ENCODE data around the gene HOXA7.

Gene HOXA7

DNA sequence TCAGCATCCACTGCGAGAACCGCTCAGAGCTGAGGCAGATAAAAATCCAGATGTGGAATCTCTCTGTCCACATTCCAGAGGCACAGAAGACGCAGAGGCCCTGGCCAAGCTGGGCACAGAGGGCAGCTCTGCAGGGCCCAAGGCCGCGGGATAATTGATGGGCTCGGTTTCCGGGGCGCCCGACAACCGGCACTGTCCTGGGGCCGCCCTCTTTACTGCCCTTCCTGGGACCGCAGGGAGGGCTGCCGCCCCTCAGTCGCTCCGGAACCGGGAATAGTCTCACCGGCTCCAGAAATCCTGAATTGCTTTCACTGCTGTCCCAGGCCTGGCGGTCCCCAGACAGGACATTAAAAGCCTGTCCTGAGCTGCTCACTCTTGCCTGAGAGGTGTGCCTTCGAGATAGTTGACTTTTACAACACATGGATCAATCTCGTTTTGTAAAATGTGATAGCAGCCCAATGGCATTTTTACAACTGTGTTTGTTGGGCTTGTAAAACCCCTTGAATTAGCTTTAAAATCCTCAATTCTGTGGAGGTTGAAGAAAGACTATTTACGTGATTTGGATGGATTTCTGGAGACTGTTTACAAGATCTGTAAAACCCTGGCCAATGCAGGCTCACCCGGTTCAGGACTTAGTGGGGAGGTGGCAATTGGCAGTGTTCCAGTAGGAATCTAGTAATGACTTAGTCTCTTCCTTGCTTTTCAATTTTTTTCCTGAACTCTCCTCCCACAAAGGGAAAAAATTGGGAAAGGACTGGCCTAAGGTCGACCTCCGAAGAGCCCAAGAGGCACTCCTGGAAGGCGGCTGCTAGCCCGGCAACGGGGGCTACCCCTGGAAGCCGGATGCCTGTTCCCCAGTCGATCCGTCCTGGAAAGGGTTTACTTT lies 7.5 kb downstream of the HOXA7 start:
- H3K4me3 ChIP-seq (ENCODE audit: low read length), result no peak overlapping the region; the same call in 1 of the 2 replicates

GRCh38 chr7:27148031-27148755 lies 8.3 kb downstream of the HOXA7 start:
- H3K4me3 ChIP-seq (ENCODE audit: low read length), result no peak overlapping the region
- no peak for TF ChIP-seq ZNF274 (IDR thresholded peaks at IDR 0.05; ENCODE audit: low read depth, low read length)

More for the DNA sequence above, 7.5 kb downstream of the HOXA7 start:
- no peak for TF ChIP-seq ZNF274 (IDR thresholded peaks at IDR 0.05; ENCODE audit: low read depth, low read length)

DNA sequence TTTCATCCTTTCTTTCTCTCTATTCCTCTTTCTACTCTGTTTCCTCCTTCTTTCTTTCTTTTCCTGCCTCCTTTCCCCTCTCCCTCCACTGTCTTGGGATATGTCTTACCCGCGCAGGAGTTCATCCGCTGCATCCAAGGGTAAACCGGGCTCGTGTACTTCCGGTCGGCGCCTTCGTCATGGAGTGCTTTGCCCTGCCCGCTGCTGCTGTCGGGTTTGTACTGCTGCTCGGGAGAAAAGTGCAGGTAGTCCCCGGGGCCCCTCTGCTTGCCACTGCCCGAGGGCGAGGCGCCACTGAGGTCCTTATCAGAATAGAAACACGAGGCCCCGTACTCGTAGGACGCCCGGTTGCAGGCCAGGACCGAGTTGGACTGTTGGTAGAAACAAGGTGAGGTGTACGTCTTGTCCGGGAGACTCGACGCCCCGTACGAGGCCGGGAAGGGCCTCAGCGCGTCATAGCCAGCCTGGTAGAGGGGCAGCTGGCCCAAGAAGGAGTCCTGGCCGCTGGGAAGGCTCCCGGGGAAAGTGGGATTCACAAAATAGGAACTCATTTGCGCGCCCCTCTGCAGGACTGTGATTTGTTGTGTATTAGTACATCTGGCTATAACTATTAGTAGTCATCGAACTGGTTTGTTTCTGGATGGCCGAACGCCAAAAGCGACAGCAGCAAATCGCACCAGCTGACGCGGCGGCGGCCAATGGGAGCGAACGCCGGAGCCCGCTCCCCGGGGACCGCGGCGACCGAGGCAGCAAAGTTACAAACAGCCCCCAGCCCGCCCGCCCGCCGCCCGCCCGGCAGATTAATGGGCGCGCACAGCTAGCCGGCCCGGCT lies 9.1 kb downstream of the HOXA7 start, which contains the start of gene HOXA6:
Gene HOXA6, minus strand, starts transcription at position 576 of the 832 bp plus-strand sequence. Its CDS starts 25 bp downstream, at position 551.
- H3K4me3 ChIP-seq (ENCODE audit: low read length), result no peak within 1 kb of the TSS

DNA sequence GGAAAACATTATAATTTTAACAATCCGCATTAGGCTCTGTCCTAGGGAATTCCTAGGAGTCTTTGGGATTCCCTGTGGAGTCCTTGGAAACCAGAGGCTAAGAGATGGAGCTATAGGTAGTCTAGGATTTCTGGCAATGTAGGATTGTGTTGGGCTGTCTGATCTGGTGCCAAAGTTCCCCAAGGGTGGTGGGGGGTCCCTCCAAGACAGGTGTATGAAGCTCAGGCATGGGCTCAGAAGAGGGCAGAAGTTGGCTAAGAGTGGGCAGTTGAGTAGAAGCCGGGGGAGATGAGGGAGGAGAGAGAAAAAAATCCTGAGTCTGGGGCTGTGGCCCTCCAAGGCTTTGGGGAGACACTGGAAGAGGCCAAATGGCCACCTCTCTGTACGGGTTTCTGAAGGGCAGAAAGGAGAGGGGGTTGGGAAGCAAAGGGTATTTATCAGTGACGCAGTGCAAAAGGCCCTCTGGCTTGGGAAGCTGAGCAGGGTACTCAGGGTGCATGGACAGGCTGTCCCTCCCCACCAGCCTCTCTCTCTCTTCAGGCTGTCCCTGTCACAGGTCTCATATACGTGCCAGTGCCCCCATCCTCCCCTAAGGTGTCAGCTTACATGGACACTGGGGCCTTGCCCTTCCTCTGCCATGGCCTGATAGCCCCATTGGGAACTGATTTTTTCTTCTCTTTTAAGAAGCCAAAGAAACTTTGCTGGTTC lies 9.8 kb downstream of the HOXA7 start:
- TF ChIP-seq ZNF274 (IDR thresholded peaks at IDR 0.05; ENCODE audit: low read depth, low read length), result no peak
- no peak overlapping the region for H3K4me3 ChIP-seq (ENCODE audit: low read length)

More for the DNA sequence above, 9.1 kb downstream of the HOXA7 start, which contains the start of gene HOXA6:
- TF ChIP-seq ZNF274 (IDR thresholded peaks at IDR 0.05; ENCODE audit: low read depth, low read length), result no peak

DNA sequence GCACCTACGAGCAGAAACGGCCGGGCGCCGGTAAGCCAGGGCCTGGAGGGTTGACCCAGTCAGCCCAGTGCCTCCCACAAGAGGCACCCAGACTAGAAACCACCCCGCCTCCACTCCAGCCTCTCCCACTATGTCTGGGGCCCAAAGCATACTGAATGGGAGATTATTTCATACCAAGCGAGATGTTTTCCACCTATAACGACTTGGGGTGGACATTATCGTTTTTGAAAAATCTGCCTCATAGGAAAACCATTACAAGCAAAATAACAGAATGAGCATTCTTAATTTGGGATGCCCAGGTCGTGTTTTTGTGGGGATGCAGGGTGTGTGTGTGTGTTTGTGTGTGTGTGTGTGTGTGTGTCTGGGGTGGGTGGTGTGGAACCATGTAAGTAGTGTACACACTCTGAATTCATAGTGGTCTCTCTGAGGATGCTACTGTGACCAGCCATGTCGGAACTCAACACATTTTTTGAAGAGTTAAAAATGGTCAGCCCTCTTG lies 10.5 kb downstream of the HOXA7 start:
- no peak overlapping the region for H3K4me3 ChIP-seq (ENCODE audit: low read length)

GRCh38 chr7:27145165-27145913 lies 11.1 kb downstream of the HOXA7 start:
- H3K4me3 ChIP-seq (ENCODE audit: low read length), result no peak overlapping the region; the same call in 1 of the 2 replicates
- TF ChIP-seq ZNF274 (IDR thresholded peaks at IDR 0.05; ENCODE audit: low read depth, low read length), result no peak

More for the DNA sequence above, 10.5 kb downstream of the HOXA7 start:
- TF ChIP-seq ZNF274 (IDR thresholded peaks at IDR 0.05; ENCODE audit: low read depth, low read length), result no peak

DNA sequence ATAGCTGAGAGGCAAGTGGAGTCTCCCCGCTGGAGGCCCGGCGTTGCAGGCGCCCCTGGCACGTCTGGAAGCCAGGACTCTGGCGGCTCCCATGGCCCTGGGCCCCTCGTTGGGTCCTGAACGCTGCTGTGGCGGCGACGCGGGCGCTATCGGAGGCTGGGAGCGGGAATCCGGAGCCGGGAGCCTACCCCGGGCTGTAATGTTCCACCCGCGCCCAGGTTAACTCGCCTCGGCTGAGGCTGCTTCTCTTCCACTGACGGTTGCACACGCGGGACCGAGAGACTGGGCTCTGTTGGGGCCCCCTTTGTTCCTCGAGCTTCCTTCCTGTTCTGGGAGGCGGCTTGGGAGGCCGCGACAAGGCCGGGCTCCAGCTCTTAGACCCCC lies 11.7 kb downstream of the HOXA7 start:
- H3K4me3 ChIP-seq (ENCODE audit: low read length), result no peak overlapping the region; the same call in 1 of the 2 replicates
- no peak for TF ChIP-seq ZNF274 (IDR thresholded peaks at IDR 0.05; ENCODE audit: low read depth, low read length)

GRCh38 chr7:27143950-27144780 lies 12.3 kb downstream of the HOXA7 start:
- no peak for TF ChIP-seq ZNF274 (IDR thresholded peaks at IDR 0.05; ENCODE audit: low read depth, low read length)
- peak overlapping the region; percentile 59; the same call in 1 of the 2 replicates for H3K4me3 ChIP-seq (ENCODE audit: low read length)

- no peak for TF ChIP-seq ZNF274 (IDR thresholded peaks at IDR 0.05; ENCODE audit: low read depth, low read length)
- H3K4me3 ChIP-seq (ENCODE audit: low read length), result peak within 1 kb of the TSS; percentile 59
Measured at GRCh38 chr7:27143023-27143949, 13.2 kb downstream of the HOXA7 start, which contains the start of gene HOXA5. Gene HOXA5, minus strand, starts transcription at chr7:27143681. Its CDS starts 74 bp downstream, at chr7:27143607.

GRCh38 chr7:27142580-27143022 lies 13.9 kb downstream of the HOXA7 start:
- peak overlapping the region; percentile 59 for H3K4me3 ChIP-seq (ENCODE audit: low read length)
- TF ChIP-seq ZNF274 (IDR thresholded peaks at IDR 0.05; ENCODE audit: low read depth, low read length), result no peak
